ENCODE measurements around the gene GABRR1. TPM values are rescaled to one million over a fixed set of nuclear protein-coding genes. Genes with fewer than 3 reads are reported as not detected.
"Not testable (repeated sequence)": the region's sequence is repeated elsewhere in the genome, so short reads cannot be mapped to it uniquely, and the experiment has no call there.

GABRR1 gene
- total RNA-seq, 1 experiment from 2014 or later, result not detected

- no peak for DNase-seq (ENCODE audit: low read depth)
These were observed 56.6 kb downstream of the GABRR1 start for GRCh38 chr6:89160331-89161092.

- no peak for DNase-seq (ENCODE audit: low read depth)
These were observed 63.0 kb downstream of the GABRR1 start for GRCh38 chr6:89154131-89154530.

GRCh38 chr6:89148016-89148750 lies 69.0 kb downstream of the GABRR1 start:
- peak; percentile 20 for DNase-seq (ENCODE audit: low read depth)

GRCh38 chr6:89146718-89147700 lies 70.1 kb downstream of the GABRR1 start:
- DNase-seq (ENCODE audit: low read depth), result peak; percentile 21

- DNase-seq (ENCODE audit: low read depth), result peak; percentile 38
These were observed 71.0 kb downstream of the GABRR1 start, which contains the start of gene PM20D2 for GRCh38 chr6:89145956-89146717. Gene PM20D2 (plus strand): TSS chr6:89146055. CDS start chr6:89146145, 90 bp downstream.

- peak; percentile 19 for DNase-seq (ENCODE audit: low read depth)
These were observed 71.8 kb downstream of the GABRR1 start for GRCh38 chr6:89145091-89145955.

- DNase-seq (ENCODE audit: low read depth), result no peak
These were observed 72.7 kb downstream of the GABRR1 start for GRCh38 chr6:89144354-89144906.

- no peak for DNase-seq (ENCODE audit: low read depth)
These were observed 76.6 kb downstream of the GABRR1 start for GRCh38 chr6:89140347-89141156.

- DNase-seq (ENCODE audit: low read depth), result no peak
These were observed 77.4 kb downstream of the GABRR1 start for GRCh38 chr6:89139509-89140346.

GRCh38 chr6:89138173-89138572 lies 79.0 kb downstream of the GABRR1 start:
- DNase-seq (ENCODE audit: low read depth), result no peak

GRCh38 chr6:89134723-89135122 lies 82.4 kb downstream of the GABRR1 start:
- no peak for DNase-seq (ENCODE audit: low read depth)

GRCh38 chr6:89133981-89134380 lies 83.2 kb downstream of the GABRR1 start:
- no peak for DNase-seq (ENCODE audit: low read depth)

- DNase-seq (ENCODE audit: low read depth), result no peak
These were observed 85.1 kb downstream of the GABRR1 start for GRCh38 chr6:89132057-89132456.

GRCh38 chr6:89131599-89131998 lies 85.6 kb downstream of the GABRR1 start:
- no peak for DNase-seq (ENCODE audit: low read depth)

GRCh38 chr6:89128256-89128671 lies 88.9 kb downstream of the GABRR1 start:
- DNase-seq (ENCODE audit: low read depth), result not testable (repeated sequence)

Measured in LHCN-M2 (cell line).